Upper lobe of left lung (tissue), 6 donors: ENCODE data around the gene USP3. TPM values are rescaled to one million over a fixed set of nuclear protein-coding genes. Genes with fewer than 3 reads are reported as not detected.

Source experiments
- ATAC-seq, 2 donors: fragments of 200-7000 bp; cut with Tn5 transposase; one replicate each; pipeline ENCODE4 v1.9.1; 2022; ENCODE audit warnings: mild to moderate bottlenecking in 2 of 2, moderate library complexity in 2 of 2; ENCODE audit not compliant: low FRiP score in 2 of 2
- DNase-seq, 2 donors: peaks; one replicate each; pipeline ENCODE4 v3.0.0-alpha.2; 2019 to 2020
- H3K27ac ChIP-seq, 4 donors: fragments of 200-600 bp; sonication (generic); one replicate each; pipeline ENCODE4 v1.5.1; 2016 to 2019
- H3K27me3 ChIP-seq, 4 donors: fragments of 200-600 bp; sonication (generic); one replicate each; pipeline ENCODE4 v1.5.1; 2017 to 2019
- H3K36me3 ChIP-seq, 4 donors: fragments of 200-600 bp; sonication (generic); one replicate each; pipeline ENCODE4 v1.5.1; 2016 to 2019
- H3K4me1 ChIP-seq, 4 donors: fragments of 200-600 bp; sonication (generic); one replicate each; pipeline ENCODE4 v1.5.1; 2018 to 2019
- H3K4me3 ChIP-seq, 4 donors: fragments of 200-600 bp; sonication (generic); one replicate each; pipeline ENCODE4 v1.5.1; 2017 to 2019; ENCODE audit warnings: mild to moderate bottlenecking in 2 of 4, moderate library complexity in 1 of 4
- H3K9me3 ChIP-seq, 4 donors: fragments of 200-600 bp; sonication (generic); one replicate each; pipeline ENCODE4 v1.5.1; 2018 to 2019
- EP300 ChIP-seq, 4 donors: sonication (generic); formaldehyde crosslinking; IDR thresholded peaks; one replicate each; pipeline ENCODE4 v1.5.1; 2017; ENCODE audit warnings: antibody characterized with exemption in 4 of 4, control low read depth in 2 of 4
- POLR2A ChIP-seq, 4 donors: fragments of 450-650 bp; IDR thresholded peaks; one replicate each; pipeline ENCODE4 v1.5.1; 2016 to 2017; ENCODE audit warnings: antibody characterized with exemption in 4 of 4, mild to moderate bottlenecking in 2 of 4
- POLR2AphosphoS5 ChIP-seq, 2 donors: sonication (generic); formaldehyde crosslinking; IDR thresholded peaks; one replicate each; pipeline ENCODE4 v1.5.1; 2017; ENCODE audit warnings: antibody characterized with exemption in 2 of 2
- WGBS, 2 donors: methylation state at CpG; one replicate each; pipeline ENCODE4 v1.1.5; 2017 to 2018; 5-methylcytosine and 5-hydroxymethylcytosine counted together
- total RNA-seq, 6 donors: library from RNA; depleted of rRNA in 4 of 6; stranded (reverse); fragments of >200 nt in 4 of 6; gene quantifications; one replicate each; pipeline versions ENCODE4 v1.1.0 to v1.2.1, GENCODE V29; 2016 to 2021
- TF ChIP-seq, protein P1 (sequence below), 6 experiments: fragments of 450-650 bp in 4 of 6; fragments of 200-600 bp in 2 of 6; sonication (generic) in 2 of 6; IDR thresholded peaks; one replicate each; pipeline ENCODE4 v1.5.1; 2016 to 2019; ENCODE audit warnings: antibody characterized with exemption in 6 of 6
- donor health status: DM: no; HTN: no; CAD: no; lungs with moderate emphysema.
- donor health status: DM: no; HTN: yes; CAD: no; lungs with severe emphysema.

The USP3 gene
- total RNA-seq, 6 donors from 2014 or later, result 45.7 to 87.0 (median 63.8) TPM

GRCh38 chr15:63604281-63604680, 99.9 kb downstream of the USP3 start:
- H3K4me1 ChIP-seq, result peaks cover 20 to 33% (median 25%) of the 10 kb centered on the region in 4 donors
- no peak overlapping the region for H3K27ac ChIP-seq
- no peaks in the 10 kb centered on the region for H3K9me3 ChIP-seq
- 97 to 100% methylated on average over 2 of the region's 2 CpGs for WGBS, 2 donors
- H3K4me3 ChIP-seq, result no peak overlapping the region
- no peak for ATAC-seq
- DNase-seq, result no peak
- TF ChIP-seq POLR2AphosphoS5 (IDR thresholded peaks at IDR 0.05) (no peak), POLR2A (IDR thresholded peaks at IDR 0.05) (no peak), EP300 (IDR thresholded peaks at IDR 0.05) (no peak)
- TF ChIP-seq, protein P1, sequence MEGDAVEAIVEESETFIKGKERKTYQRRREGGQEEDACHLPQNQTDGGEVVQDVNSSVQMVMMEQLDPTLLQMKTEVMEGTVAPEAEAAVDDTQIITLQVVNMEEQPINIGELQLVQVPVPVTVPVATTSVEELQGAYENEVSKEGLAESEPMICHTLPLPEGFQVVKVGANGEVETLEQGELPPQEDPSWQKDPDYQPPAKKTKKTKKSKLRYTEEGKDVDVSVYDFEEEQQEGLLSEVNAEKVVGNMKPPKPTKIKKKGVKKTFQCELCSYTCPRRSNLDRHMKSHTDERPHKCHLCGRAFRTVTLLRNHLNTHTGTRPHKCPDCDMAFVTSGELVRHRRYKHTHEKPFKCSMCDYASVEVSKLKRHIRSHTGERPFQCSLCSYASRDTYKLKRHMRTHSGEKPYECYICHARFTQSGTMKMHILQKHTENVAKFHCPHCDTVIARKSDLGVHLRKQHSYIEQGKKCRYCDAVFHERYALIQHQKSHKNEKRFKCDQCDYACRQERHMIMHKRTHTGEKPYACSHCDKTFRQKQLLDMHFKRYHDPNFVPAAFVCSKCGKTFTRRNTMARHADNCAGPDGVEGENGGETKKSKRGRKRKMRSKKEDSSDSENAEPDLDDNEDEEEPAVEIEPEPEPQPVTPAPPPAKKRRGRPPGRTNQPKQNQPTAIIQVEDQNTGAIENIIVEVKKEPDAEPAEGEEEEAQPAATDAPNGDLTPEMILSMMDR (IDR thresholded peaks at IDR 0.05), result no peak
- no peaks in the 10 kb centered on the region for H3K27me3 ChIP-seq
- H3K36me3 ChIP-seq, result peaks cover 0 to 26% (median 16%) of the 10 kb centered on the region in 4 donors

DNA sequence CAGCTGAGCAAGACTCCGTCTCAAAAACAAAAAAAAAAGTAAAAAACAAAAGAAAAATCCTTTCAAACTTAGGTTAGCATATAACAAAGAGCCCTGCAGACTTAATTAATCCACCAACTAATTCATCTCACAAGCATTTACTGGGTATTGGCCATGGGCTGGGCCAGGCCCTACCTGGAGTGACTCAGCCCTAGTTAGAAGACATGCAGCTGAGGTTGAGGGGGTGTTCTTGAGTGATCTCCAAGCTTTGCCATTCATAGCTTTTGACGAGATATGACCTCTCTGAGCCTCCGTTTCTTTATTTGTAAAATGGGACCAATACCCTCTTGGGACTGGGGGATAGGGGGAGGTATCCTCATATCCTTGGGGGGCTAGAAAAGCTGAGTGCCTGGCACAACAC, 100.6 kb downstream of the USP3 start:
- no peak for ATAC-seq
- Histone ChIP-seq H3K4me1 (peaks cover 13 to 27% (median 20%) of the 10 kb centered on the region in 4 donors), H3K9me3 (no peaks in the 10 kb centered on the region), H3K4me3 (no peak overlapping the region), H3K27me3 (no peaks in the 10 kb centered on the region), H3K27ac (no peak overlapping the region), H3K36me3 (peaks cover 0 to 32% (median 21%) of the 10 kb centered on the region in 4 donors)
- no peak for DNase-seq
- TF ChIP-seq POLR2AphosphoS5 (IDR thresholded peaks at IDR 0.05) (no peak), EP300 (IDR thresholded peaks at IDR 0.05) (no peak), POLR2A (IDR thresholded peaks at IDR 0.05) (no peak)
- TF ChIP-seq, protein P1 (IDR thresholded peaks at IDR 0.05), result no peak
- 84 to 96% methylated on average over 3 of the region's 3 CpGs for WGBS, 2 donors

DNA sequence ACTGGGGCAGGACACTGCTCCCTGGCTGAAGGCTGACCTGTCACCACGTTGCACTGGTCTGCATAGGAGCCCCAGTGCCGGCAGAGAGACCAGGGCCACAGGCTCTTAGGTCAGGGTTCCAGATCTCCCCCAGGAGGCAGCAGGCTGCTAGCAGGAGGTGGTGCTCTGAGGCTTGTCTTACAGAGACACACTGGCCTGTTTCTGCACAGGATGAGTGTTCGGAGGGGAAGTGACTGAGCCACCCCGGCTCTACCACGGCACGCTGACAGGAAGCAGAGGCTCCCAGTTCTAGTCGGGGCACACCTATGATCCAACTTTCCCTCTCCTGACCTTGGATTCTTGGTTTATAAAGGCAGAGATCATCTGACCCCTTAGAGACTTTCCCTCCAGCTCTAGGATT, 101.4 kb downstream of the USP3 start:
- 38 to 49% methylated on average over 5 to 7 of the region's 7 CpGs for WGBS, 2 donors

GRCh38 chr15:63606308-63606707, 101.9 kb downstream of the USP3 start:
- WGBS, 2 donors, result 43 to 50% methylated on average over 2 of the region's 2 CpGs
- Histone ChIP-seq H3K27ac (peak overlapping the region in 2 of 4 donors; percentile 4 to 42), H3K4me3 (no peak overlapping the region), H3K36me3 (peaks cover 0 to 36% (median 21%) of the 10 kb centered on the region in 4 donors), H3K4me1 (peaks cover 17 to 32% (median 26%) of the 10 kb centered on the region in 4 donors), H3K9me3 (no peaks in the 10 kb centered on the region), H3K27me3 (no peaks in the 10 kb centered on the region)
- DNase-seq (peak in 1 of 2 donors; percentile 69), ATAC-seq (peak in 1 of 2 donors; percentile 48)
- TF ChIP-seq POLR2AphosphoS5 (IDR thresholded peaks at IDR 0.05) (no peak), EP300 (IDR thresholded peaks at IDR 0.05) (no peak), POLR2A (IDR thresholded peaks at IDR 0.05) (no peak)
- TF ChIP-seq, protein P1 (IDR thresholded peaks at IDR 0.05), result no peak

More for the DNA sequence above, 101.4 kb downstream of the USP3 start:
- no peaks in the 10 kb centered on the region for H3K9me3 ChIP-seq
- H3K27me3 ChIP-seq, result no peaks in the 10 kb centered on the region
- TF ChIP-seq EP300 (IDR thresholded peaks at IDR 0.05) (no peak), POLR2A (IDR thresholded peaks at IDR 0.05) (no peak), POLR2AphosphoS5 (IDR thresholded peaks at IDR 0.05) (no peak)
- TF ChIP-seq, protein P1 (IDR thresholded peaks at IDR 0.05), result no peak
- H3K27ac ChIP-seq, result peak overlapping the region in 2 of 4 donors; percentile 11 to 42
- DNase-seq, result no peak
- peaks cover 0 to 33% (median 21%) of the 10 kb centered on the region in 4 donors for H3K36me3 ChIP-seq
- no peak for ATAC-seq
- H3K4me3 ChIP-seq, result no peak overlapping the region
- H3K4me1 ChIP-seq, result peaks cover 16 to 30% (median 23%) of the 10 kb centered on the region in 4 donors

DNA sequence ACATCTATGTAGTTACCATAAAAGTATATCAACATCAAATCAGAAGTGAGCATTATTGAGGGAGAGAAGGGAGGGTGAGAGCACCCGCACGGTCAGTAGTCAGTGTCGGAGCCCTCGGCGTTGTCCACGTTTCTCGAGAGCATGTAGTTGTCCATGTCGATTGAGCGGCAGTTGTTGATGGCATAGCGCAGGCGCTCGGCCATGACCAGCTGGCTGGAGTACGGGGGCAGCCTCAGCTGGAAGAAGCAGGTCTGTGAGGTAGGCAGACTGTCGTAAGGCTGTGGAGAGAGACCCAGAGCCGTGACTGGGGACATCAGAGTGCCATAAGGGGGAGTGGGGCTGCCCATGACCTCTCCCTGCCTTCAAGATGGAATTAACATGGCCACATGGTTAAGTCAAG, 104.6 kb downstream of the USP3 start:
- no peak for ATAC-seq
- TF ChIP-seq POLR2A (IDR thresholded peaks at IDR 0.05) (no peak), POLR2AphosphoS5 (IDR thresholded peaks at IDR 0.05) (no peak), EP300 (IDR thresholded peaks at IDR 0.05) (no peak)
- TF ChIP-seq, protein P1 (IDR thresholded peaks at IDR 0.05), result no peak
- peaks cover 12 to 26% (median 23%) of the 10 kb centered on the region in 4 donors for H3K4me1 ChIP-seq
- H3K36me3 ChIP-seq, result peaks cover 5 to 57% (median 34%) of the 10 kb centered on the region in 4 donors
- no peak overlapping the region for H3K27ac ChIP-seq
- DNase-seq, result peak in 1 of 2 donors; percentile 46
- no peak overlapping the region for H3K4me3 ChIP-seq
- WGBS, 2 donors, result 94 to 97% methylated on average over 15 of the region's 15 CpGs
- no peaks in the 10 kb centered on the region for H3K9me3 ChIP-seq
- H3K27me3 ChIP-seq, result no peaks in the 10 kb centered on the region
